ENCODE measurements around the gene ZMYND15.

ZMYND15 gene

DNA sequence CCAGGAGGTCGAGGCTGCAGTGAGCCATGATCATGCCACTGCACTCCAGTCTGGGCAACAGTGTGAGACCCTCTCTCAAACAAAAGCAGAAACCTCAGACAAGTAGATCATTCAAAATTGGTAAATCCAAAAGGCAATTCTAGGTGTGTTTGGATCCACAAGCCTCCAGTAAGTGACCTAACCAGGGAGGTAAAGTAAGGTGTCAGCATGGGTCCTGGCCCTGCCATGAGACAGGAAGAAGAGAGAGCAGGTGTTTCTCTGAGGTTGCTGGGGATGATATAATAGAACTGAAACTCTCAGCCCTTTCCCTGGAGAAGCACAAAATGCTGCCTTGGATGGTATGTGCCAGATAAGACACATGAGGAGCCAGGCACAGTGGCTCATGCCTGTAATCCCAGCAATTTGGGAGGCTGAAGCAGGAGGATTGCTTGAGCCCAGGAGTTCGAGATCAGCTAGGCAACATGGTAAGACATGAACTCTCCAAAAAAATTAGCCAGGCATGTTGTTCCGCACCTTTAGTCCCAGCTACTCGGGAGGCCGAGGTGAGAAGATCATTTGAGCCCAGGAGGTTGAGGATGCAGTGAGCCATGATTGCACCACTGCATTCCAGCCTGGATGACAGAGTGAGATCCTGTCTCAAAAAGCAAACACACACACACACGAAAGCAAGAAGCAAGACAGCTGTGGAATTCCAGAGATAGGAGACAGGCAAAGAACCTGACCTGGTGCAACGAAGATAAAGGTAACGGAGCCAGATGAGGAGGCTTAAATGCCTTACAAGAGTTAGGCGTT is 38.5 kb downstream of the ZMYND15 start:
- TF ChIP-seq, protein P1, sequence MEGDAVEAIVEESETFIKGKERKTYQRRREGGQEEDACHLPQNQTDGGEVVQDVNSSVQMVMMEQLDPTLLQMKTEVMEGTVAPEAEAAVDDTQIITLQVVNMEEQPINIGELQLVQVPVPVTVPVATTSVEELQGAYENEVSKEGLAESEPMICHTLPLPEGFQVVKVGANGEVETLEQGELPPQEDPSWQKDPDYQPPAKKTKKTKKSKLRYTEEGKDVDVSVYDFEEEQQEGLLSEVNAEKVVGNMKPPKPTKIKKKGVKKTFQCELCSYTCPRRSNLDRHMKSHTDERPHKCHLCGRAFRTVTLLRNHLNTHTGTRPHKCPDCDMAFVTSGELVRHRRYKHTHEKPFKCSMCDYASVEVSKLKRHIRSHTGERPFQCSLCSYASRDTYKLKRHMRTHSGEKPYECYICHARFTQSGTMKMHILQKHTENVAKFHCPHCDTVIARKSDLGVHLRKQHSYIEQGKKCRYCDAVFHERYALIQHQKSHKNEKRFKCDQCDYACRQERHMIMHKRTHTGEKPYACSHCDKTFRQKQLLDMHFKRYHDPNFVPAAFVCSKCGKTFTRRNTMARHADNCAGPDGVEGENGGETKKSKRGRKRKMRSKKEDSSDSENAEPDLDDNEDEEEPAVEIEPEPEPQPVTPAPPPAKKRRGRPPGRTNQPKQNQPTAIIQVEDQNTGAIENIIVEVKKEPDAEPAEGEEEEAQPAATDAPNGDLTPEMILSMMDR (IDR thresholded peaks at IDR 0.05; ENCODE audit: extremely low read depth, missing control alignments) = no peak
- DNase-seq (ENCODE audit: low spot score) = no peak

DNA sequence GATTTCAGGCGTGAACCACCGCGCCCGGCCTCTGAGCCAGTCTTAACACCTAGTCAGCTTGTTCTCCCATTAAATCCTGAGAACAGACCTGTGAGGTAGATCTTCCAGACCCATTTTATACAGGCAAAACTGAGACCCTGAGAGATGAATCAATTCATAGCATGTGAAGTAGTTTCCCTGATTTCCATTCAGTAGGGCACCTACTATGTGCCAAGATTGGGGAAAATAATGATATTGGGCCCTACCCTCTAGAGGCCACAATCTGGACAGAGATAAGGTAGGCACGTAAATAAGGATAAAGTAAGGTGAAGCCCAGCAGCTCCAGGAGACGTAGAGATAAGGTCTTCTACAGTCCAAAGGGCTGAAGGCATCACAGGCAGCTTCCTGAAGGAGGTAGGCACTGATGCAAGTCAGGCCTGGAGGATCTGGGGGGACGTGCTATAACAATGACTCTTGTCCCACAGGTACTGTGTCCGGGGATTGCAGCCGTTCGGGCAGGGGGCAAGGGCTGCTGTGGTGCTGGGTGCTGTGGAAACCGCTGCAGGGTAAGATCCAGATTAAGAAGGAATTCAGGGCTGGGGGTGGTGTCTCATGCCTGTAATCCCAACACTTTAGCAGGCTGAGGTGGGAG is 40.8 kb downstream of the ZMYND15 start:
- TF ChIP-seq, protein P1 (IDR thresholded peaks at IDR 0.05; ENCODE audit: extremely low read depth, missing control alignments) = no peak
- no peak for DNase-seq (ENCODE audit: low spot score)

DNA sequence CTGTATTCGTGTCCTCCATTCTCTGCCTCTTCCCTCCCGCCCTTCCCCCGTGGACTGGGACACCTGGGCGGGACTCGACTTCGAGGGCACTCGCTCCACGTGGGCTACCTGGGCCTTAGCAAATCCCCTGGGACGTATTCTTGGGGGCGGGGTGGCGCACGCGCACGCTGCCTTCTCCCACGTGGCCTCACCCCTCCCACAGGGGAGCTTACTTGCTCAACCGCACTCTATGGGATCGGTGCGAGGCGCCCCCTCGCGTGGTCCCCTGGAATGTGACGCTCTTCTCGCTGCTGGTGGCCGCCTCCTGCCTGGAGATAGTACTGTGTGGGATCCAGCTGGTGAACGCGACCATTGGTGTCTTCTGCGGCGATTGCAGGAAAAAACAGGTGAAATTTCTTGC is 43.0 kb downstream of the ZMYND15 start:
- no peak for DNase-seq (ENCODE audit: low spot score)
- TF ChIP-seq, protein P1 (IDR thresholded peaks at IDR 0.05; ENCODE audit: extremely low read depth, missing control alignments) = no peak

DNA sequence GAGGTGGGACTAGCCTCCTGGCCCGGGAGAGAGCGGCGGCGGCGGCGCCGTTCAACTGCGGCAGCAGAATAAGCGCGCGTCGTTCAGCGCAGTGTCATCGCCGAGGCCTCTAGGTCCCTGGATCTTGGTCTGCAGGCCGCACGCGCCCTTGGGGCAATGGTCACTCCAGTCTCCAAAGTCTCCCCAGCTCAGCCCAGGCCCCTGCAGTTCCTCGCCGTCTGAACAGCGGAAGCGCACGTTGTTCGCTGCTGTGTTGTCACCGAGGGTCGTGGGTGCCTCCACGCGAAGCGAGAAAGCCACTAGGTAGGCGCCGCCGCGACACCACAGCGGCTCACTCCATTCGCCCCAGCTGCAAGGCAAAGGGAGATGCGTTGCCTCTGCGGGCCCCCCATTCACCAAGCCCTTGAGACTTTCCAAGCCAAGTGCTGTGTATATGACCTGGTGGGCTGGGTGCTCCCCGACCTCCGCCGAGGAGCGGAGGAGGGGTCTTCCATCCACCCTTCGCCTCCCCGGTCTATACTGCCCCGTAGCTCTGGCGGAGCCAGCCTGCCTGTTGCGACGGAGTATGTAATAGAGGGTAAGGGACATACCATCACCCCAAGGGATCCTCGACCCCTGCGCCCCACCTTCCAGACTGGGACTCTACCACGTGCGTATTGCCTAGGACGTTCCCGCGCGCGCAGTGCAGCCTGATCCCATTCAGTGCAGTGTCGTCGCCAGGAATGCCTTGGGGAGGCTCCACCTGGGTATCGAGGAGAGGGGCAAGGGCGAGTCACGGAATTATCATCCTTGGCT is 45.9 kb downstream of the ZMYND15 start:
- TF ChIP-seq, protein P1 (IDR thresholded peaks at IDR 0.05; ENCODE audit: extremely low read depth, missing control alignments) = no peak
- DNase-seq (ENCODE audit: low spot score) = no peak

DNA sequence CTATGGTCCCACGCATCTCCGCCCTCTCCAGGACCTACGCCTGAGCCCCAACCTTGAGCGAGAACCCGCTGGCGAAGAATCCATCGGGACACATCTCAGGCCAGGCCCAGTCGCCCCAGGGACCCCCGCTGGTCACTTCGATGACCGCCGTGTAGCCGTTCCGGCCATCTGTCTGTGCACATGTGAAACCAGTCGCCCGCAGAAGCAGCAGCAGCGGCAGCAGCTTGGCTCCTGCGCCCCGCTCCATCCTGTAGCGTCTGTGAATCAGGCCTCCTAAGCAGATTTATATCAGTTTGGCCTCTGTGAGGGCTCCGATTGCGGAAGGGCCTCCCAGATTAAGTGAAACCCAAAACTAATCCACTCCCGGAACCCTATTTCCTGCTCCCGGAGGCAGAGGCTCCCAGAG is 46.5 kb downstream of the ZMYND15 start, which contains the start of gene VMO1:
TSS of gene VMO1 (minus strand) at position 259 of the 406 bp plus-strand sequence. CDS start at position 247, 12 bp downstream.
- no peak for DNase-seq (ENCODE audit: low spot score)
- TF ChIP-seq, protein P1 (IDR thresholded peaks at IDR 0.05; ENCODE audit: extremely low read depth, missing control alignments) = no peak

DNA sequence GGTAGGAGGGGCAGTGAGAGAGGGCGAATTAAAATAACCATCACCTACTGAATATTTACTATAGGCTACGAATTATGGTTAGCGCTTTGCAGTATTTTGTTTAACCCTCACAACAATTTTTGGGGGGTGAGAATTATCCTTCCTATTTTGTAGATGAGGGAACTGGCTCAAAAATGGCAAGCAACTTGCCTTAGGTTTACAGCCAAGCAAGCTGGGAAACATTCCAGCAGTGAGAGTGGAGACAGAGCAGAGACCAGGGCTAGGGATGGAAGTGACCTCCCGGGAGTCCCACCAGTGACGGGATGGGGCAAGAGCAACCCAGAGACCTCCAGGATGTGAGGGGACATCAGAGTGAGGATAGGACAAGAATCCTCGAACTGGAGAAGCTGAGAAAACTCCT is 46.9 kb downstream of the ZMYND15 start:
- no peak for DNase-seq (ENCODE audit: low spot score)
- TF ChIP-seq, protein P1 (IDR thresholded peaks at IDR 0.05; ENCODE audit: extremely low read depth, missing control alignments) = no peak

All from GM20000 (cell line).